A673 (cell line): Measurements from ENCODE around the gene HMOX2.

Experiments used
- CTCF ChIP-seq: fragments of 300-800, 200-600 bp; sonication (generic); conservative IDR thresholded peaks from 2 replicates; pipeline ENCODE4 v1.5.1; 2017; ENCODE audit warnings: low read depth, mild to moderate bottlenecking, antibody characterized with exemption, low read length, moderate library complexity, mixed read lengths
- EZH2 ChIP-seq: fragments of 200-600 bp; sonication (generic); IDR thresholded peaks from 2 replicates; pipeline ENCODE4 v1.6.1; 2017; ENCODE audit warnings: borderline replicate concordance, low read depth, mild to moderate bottlenecking, mixed read lengths, antibody characterized with exemption, low read length; ENCODE audit not compliant: poor library complexity, severe bottlenecking

- TF ChIP-seq CTCF (no peak), EZH2 (no peak)
Observed at GRCh38 chr16:4529085-4530060, 53.2 kb downstream of the HMOX2 start.
